ENCODE results near the gene RERE.

Gene RERE

GRCh38 chr1:8817412-8818324, at the start of gene RERE:
TSS of gene RERE (minus strand) at chr1:8817640.
- no peak for FAIRE-seq

GRCh38 chr1:8866792-8867415, 49.5 kb upstream of the RERE start:
- FAIRE-seq: no peak

DNA sequence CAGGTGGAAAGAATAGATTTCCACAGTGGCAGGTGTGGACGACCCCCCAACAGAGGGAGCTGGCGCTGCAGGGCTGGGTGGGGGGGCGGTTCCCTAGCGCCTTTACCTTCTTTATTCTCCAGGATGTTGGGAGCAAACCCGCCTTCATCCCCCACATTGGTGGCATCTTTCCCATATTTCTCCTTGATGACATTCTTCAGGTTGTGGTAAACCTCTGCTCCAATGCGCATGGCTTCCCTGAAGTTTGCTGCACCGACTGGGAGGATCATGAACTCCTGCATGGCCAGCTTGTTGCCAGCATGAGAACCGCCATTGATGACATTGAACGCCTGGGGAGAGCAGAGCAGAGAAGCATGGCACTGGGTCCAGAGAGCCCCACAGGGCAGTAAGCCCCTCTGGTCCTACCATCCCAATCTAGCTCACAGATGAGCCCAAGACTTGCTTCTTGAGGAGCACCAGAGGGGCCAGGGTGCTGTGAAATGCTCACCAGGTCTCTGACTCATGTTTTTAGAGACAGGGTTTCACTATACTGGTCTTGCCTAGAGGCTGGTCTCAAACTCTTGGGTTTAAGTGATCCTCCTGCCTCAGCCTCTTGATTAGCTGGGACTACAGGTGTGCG, 48.8 kb upstream of the RERE start:
- no peak for FAIRE-seq

GRCh38 chr1:8864713-8865344, 47.4 kb upstream of the RERE start:
- FAIRE-seq: no peak

DNA sequence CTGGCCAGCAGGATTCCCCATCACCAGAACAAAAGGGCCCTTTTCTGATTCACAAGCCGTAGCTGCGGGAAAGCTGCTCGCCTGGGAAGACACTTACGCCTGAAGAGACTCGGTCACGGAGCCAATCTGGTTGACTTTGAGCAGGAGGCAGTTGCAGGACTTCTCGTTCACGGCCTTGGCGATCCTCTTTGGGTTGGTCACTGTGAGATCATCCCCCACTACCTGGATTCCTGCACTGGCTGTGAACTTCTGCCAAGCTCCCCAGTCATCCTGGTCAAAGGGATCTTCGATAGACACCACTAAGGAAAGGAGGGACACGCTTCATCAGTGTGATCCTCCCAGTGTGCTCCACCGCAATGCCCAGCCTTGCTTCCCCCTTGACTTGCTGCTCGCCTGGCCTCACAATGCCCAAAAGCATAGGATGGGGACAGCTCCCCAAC, 46.4 kb upstream of the RERE start:
- FAIRE-seq: no peak

GRCh38 chr1:8863138-8863537, 45.7 kb upstream of the RERE start:
- FAIRE-seq: no peak

DNA sequence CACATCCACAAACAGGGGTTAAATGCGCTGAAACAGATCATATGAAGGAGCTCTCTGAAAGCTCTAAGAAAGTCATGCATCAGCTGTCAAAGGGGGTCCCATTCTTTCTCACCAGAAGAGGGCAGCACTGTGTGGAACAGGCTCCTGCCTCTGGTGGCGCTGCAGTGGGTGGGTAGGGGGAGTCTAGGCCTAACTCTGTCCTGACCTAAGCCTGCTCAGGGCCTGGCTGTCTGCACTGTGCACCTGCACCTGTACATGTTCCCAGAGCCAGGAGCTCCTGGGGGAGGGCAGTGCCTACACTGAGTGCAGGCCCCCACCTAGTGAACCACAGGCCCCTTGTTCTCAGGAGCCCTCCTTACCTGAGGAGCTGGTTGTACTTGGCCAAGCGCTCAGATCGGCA, 45.1 kb upstream of the RERE start:
- no peak for FAIRE-seq

- no peak for FAIRE-seq
Measured at GRCh38 chr1:8860738-8861516, 43.5 kb upstream of the RERE start.

- no peak for FAIRE-seq
Measured at GRCh38 chr1:8858888-8859706, 41.7 kb upstream of the RERE start.

DNA sequence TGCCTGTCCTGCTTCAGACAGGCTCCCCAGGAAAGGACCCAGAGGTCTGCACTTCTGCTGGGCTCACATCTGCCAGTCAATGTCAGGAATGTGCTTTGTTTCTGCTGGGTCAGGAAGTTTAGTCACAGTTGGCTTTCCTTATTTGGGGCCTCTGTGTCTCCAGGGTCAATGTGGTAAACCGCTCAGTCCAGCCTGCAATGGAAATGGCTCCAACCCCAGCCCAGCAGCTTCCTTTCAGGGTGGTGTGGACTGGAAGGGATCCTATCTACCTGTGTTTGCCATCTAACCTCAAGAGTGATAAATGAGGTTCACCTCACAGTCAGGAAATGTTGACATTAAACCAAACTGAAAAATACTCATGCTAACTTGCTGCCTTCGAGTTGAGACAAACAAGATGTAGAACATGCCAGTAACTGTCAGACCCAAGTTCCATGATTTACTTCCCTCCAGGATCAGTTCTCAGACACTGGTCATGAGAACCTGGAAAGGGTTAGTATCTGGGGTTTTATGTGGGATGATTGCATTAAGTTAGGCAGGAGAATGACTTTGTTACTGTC, 40.8 kb upstream of the RERE start:
- no peak for FAIRE-seq

DNA sequence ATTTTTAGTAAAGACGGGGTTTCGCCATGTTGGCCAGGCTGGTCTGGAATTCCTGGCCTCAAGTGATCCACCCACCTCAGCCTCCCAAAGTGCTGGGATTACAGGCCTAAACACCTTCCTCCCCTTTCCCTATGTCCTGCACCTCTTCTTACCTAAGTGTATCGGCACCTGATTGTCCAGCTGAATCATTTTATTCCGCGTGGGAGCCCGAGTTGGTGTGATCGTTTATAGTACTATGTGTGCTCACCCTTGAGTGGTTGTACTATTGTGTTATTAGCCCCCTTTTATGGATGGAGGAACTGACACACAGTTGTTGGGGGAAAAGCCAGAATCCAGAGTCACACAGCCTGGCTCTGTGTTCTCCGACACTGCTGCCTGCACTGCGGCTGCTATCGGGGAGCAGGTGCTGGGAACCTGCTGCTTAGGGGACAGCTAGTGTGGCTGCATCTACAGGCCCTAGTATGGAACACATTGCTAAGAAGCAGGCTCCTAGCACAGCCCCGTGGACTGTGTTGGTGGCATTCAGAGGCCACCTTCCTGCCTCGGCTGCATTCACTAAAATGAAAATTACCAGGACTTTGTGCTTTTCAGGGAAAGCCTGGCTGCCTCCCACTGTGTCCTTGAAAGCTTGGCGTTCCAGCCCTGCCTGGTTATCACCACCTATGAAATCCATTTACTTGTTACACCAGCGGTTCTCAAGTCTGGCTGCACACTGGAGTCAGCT, 39.4 kb upstream of the RERE start:
- FAIRE-seq: no peak

DNA sequence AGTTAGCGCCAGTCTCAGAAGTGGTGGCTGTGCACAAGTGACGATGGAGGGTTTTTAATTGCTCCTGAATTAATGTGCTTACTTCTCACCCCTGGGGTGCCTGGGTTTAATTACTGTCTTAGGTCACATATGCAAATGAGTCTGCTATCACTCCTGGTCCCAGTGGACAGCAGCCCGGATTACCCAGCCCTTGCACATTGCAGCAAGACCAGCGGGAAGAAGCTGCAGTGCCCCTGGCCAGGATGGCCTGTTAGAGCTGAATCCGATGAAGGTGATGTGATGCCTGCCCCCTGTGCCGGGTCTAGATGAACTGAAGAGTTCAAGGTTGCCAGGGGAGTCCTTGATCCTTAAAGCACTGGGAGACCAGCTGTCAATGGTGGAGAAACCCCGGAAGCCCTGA, 36.8 kb upstream of the RERE start:
- no peak for FAIRE-seq

GRCh38 chr1:8851060-8851459, 33.6 kb upstream of the RERE start:
- no peak for FAIRE-seq

- no peak for FAIRE-seq
Measured at GRCh38 chr1:8848663-8849386, 31.4 kb upstream of the RERE start.

- no peak for FAIRE-seq
Measured at GRCh38 chr1:8847990-8848389, 30.6 kb upstream of the RERE start.

DNA sequence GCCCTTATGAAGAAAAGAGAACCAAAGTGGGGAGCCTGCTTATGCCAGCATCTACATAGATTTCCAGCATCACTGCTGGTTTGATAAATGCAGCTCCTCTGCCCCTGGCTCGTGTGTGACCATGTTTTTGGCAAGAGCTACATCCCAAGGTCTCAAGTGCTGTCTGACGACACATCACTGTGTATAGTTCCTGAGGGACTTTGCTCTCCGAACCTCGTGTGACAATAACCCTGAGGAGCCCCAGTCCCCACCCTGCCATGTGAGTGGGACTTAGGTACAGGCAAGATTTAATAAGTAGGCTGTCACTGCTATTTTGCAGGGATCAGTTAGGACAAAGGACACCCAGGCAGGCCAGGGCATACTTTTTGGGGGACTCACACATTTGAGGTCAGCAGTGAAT, 28.8 kb upstream of the RERE start:
- no peak for FAIRE-seq

- FAIRE-seq: no peak
Measured at GRCh38 chr1:8845104-8846097, 28.0 kb upstream of the RERE start.

DNA sequence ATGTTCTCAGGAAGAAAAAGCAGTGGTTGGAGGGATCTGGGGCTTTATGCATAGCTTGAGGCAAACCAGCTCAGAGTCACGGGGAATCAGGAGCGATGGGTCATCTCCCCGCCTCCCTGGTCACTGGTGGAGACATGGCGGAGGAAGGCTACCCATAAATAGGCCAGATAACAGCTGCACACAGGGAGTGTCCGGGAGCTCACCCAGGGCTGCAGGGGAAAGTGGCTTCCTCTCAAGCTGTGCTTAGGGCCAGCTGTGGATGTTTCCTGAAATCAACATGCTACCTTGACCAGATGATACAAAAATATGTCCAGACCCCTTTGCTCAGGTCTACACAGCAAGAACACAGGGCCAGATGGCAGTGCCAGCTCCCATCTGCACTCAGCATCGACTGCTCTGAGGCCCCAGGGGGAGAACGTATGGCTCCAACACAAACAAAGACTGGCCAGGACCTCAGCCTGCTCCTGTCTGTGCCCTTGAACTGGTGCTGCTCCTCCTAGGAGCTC, 27.1 kb upstream of the RERE start:
- FAIRE-seq: no peak
